ENCODE data around the gene ARHGAP36.

- no peak for TF ChIP-seq POLR2A (IDR thresholded peaks at IDR 0.05)
- TF ChIP-seq CTCF (IDR thresholded peaks at IDR 0.05): no peak
Measured at GRCh38 chrX:131084145-131084544, 26.0 kb downstream of the ARHGAP36 start.

All from stomach (tissue), 4 donors.